ENCODE measurements around the gene ROPN1B.
"Not testable (repeated sequence)": the region's sequence is repeated elsewhere in the genome, so short reads cannot be mapped to it uniquely, and the experiment has no call there.

ROPN1B gene

GRCh38 chr3:125958511-125959316 lies 10.3 kb upstream of the ROPN1B start:
- DNase-seq, result no peak

DNA sequence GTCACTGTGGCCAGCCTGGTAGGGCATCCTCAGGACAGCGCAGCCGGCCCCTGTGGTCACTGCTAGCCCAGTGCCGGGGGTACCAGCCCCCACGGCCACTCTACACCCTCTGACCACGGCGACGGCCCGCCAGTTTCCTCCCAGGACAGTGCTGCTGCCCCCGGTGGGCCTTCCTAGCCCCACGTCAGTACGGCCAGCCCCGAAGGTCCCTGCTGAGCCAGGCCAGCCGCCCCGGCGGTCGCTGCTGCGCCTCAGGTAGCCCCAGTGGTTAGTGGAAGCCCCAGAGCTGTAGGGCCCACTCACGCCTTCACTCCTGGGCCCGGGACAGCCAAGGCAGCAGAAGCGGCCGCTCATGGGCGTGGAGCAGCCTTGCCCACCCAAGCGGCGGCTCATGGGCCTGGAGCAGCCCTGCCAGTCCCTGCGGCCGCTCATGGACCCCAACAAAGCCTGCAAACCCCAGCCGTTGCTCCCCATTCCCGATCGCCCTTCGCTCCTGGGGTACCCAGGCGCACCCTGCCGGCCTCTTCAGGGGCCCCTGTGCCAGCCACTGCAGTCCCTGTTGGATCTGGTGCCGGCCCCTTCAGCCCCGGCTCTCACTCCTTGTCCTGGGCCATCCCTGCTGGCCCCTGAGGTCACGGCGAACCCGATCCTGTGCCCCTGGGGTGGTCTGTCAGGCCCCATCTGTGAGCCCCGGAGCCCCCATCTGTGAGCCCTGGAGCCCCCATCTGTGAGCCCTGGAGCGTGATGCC lies 9.5 kb upstream of the ROPN1B start:
- no peak for DNase-seq

DNA sequence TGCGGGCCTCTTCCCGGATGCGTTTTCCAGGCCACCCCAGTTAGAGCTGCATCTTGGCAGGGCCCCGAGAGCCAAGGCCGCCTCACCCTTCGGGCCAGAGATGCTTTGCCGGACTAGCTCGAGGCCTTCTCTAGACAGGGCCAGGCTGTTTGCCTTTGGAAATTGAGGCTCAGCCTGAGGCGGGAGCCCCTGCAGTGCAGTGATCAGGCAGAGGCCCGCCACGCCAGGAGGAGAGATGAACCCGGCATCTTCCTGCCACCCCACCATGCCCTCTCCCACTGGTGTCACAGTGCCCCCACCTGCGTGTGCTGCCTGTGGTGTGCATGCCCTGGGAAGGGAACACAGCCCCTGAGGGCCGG lies 8.9 kb upstream of the ROPN1B start:
- DNase-seq, result no peak

- DNase-seq, result no peak
Observed at GRCh38 chr3:125960456-125961288, 8.3 kb upstream of the ROPN1B start.

GRCh38 chr3:125961289-125961589 lies 7.7 kb upstream of the ROPN1B start:
- DNase-seq, result no peak

- DNase-seq, result not testable (repeated sequence)
Observed at GRCh38 chr3:125963834-125964233, 5.1 kb upstream of the ROPN1B start.

- no peak for DNase-seq
Observed at GRCh38 chr3:125965505-125965904, 3.5 kb upstream of the ROPN1B start.

DNA sequence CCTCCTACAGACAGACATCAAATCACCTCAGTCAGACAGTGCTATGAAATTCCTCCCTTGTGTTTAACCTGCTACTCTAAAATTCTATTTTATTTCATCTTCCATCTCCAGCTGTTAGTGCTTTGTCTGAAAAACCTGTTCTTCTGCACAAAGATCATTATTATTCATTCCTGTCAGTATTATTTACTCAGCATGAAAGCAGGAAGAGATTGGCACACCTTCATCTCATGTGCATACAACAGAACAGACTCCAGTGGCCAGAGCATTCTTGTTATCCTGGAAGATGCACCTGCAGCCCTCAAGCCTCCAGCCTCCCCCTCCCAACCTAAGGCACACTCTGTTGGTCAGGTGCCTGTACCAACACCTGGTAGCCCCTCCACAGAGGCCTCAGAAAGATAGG lies 1.8 kb upstream of the ROPN1B start:
- no peak for DNase-seq

GRCh38 chr3:125968121-125968520 lies 857 bp upstream of the ROPN1B start:
- not testable (repeated sequence) for DNase-seq

- peak; percentile 14 for DNase-seq
Observed at GRCh38 chr3:125971997-125972944, 3.3 kb downstream of the ROPN1B start.

- DNase-seq, result not testable (repeated sequence)
Observed at GRCh38 chr3:125975245-125976002, 6.4 kb downstream of the ROPN1B start.

- not testable (repeated sequence) for DNase-seq
Observed at GRCh38 chr3:125976003-125976390, 7.0 kb downstream of the ROPN1B start.

DNA sequence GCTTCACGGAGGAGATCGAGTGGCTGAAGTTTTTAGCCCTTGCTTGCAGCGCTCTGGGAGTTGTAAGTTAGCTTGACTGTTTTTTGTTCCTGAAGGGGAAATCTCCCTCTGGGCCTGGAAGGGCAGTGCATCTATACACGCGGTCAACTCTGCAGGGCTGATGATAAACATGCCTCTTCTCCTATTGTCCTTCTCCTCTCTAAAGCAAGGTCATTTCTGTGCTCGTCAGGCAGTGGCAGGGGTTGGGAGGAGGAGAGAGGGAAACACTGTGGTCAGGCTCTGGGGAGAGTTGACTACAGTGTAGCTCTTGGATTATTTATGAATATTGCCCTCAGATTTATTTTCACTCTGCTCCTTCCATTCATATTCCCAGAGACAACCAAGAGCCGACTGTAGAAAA lies 8.1 kb downstream of the ROPN1B start:
- not testable (repeated sequence) for DNase-seq

GRCh38 chr3:125984951-125985350 lies 16.0 kb downstream of the ROPN1B start:
- not testable (repeated sequence) for DNase-seq

DNA sequence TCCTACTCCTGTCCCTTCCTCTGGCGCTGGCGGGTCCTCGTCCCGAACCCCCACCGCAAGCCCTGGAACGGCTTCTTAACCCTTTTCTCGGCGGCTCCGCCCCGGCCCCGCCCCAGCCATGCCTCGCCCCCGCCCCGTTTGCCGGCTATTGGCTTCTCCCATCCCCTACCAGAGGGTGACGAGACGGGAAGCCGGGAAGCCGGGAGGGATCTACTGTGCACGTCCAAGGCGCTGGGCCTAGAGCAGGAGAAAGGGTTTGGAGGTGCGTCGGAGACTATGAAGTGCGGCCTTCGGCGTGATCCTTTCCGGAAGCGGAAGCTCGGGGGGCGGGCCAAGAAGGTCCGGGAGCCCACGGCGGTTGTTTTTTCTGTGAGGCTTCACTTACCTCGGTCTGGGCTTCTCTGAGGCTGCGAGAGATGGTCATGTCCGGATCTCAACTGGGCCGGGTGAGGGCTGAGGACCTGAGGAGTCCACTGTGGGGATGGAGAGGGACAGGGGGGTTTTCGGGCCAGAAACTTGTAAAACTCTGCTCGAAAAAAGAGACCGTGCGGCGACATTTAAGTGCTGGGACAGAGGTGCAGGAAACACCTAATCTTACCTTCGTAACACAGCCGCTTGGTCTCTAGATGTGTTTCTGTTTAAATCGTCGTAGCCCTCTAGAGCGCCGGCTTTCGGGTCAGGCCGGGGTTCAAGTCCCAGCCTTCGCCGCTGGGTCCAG lies 21.4 kb downstream of the ROPN1B start:
- peak; percentile 73 for DNase-seq

GRCh38 chr3:125996751-125997150 lies 27.8 kb downstream of the ROPN1B start:
- DNase-seq, result not testable (repeated sequence)

- no peak for DNase-seq
Observed at GRCh38 chr3:126002189-126002588, 33.2 kb downstream of the ROPN1B start.

DNA sequence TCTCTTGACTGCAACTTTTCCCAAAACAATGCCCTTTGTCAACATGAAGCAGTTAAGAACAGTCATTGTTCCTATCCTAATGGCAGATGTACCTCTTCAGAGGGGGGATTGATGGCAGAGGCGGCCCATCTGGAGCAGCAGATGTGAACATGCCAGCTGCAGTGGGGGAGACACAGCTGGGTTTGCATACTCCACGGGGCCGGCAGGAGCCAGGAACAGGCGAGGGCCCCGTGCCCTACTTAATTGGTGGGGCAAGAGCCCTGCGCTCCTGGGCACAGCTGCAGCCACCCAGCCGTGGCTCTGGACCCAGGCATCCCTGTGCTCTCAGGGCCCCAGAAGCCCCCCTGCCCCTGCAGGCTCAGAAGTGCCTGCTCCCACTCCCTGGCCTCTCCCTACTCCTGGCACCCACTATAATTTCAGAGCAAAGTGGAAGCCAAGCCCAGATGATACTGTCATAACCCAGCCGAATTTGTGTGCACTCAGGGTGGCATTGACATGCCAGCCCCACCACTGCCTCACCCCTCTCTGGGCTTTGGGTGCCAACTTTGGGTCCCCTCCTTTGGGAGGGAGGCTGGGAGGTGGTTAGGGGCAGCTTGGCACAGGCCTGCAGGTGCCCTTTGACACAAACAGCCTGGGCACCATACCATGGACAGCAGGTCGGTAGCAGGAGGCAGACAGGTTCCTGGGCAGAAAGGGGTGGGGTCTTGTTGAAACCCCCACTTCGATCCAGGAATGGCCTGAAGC lies 34.6 kb downstream of the ROPN1B start:
- DNase-seq, result no peak

DNA sequence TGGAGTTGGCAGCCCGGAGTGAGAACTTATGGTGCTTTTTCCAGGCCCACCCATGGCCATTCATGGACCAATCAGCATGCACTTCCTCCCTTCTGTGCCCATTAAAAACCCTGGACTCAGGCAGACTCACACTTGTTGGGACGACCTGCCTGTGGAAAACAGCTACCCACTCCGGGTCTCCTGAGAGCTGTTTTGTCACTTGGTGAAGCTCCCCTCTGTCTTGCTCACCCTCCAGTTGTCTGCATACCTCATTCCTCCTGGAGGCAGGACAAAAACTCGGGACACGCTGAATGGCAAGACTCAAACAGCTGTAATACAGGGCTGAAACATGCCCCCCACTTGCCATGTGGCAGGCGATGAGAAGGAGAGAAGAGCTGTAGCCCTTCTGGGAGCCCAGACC lies 35.2 kb downstream of the ROPN1B start:
- DNase-seq, result no peak

DNA sequence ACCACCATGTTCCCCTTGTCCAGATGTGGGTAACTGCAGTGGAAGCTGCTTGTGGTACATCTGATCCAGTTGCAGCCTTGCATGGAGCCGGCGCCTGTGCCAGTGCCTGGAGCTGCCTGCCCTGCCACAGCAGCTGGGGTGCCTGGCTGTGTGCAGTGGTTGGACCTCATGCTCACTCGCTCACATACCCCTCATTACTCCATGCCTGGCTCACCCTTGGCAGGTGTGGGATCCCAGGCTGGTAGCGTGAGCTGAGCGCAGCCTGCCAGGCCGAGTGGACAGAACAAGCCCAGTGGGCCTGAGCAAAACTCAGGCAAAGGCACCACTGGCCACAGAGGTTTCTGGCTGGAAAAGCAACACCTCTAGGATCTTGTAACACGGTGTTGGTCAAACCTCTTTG lies 35.7 kb downstream of the ROPN1B start:
- DNase-seq, result no peak
